ENCODE measurements around the gene ST6GALNAC3. TPM values are rescaled to one million over a fixed set of nuclear protein-coding genes. Genes with fewer than 3 reads are reported as not detected.
A peak's percentile ranks its signal among the peaks of the same experiment; 100 is the strongest.

Gene ST6GALNAC3
- 1 to 10 TPM in 5 of 6 experiments, under 1 TPM in 1; 1.00 to 1.7 (median 1.2) TPM for total RNA-seq (2021; fragmentation: NEBNext Ultra II Directional; extraction: Animal tissue kit (Norgen Biotek cat#: 25700))
- long read RNA-seq, partial matches to known transcripts, result 0 of 2 reads
- long read RNA-seq, other reads (novel, unspliced or antisense), result 2 of 2 reads

DNA sequence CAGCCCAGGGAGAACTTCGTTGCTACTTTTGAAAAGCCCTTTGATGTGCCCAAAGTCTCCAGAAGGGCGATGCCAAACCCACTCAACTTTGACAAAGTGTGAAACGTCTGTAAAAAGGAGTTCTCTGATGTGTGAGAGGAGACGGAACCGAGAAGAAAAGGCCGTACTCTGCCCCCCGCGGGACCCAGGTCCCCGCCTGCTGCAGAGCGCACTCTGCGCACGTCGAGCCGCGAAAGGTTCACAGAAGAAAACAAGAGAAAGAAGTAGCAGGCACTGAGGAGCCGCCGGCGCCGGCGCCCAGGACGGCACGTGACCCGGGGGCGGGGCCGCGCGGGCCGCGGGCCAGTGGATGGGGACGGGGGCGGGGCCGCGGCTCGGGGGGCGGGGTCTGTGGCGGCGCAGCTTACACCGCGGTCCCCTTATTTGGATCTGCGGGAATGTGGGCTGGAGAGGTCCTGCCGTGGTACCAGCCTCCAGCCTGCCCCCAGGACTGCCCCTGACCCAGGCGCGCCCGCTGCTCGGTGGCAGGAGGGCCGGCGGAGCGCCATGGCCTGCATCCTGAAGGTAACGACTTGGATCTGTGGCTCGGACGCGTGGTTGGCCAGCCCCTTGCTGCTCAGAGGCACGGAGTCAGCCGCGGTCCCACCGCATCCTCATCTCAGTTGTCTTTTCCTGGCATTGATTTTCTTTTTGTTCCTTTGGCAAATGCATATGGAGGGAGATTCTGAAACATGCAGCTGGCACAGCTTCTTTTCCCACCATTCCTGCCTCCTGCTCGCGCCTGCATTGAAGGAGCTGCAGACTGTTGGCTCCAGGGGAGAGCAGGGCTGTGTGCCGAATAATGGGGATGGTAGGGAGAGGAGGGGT is at the start of gene ST6GALNAC3:
ST6GALNAC3 (plus strand) TSS at position 426 of the 867 bp plus-strand sequence.
- H3K36me3 Mint-ChIP-seq (ENCODE audit: low read depth), result no peaks in the 10 kb centered on the region
- H3K9me3 Mint-ChIP-seq, result no peaks in the 10 kb centered on the region
- peak within 1 kb of the TSS; percentile 49; the same call in 1 of the 2 replicates for H3K27ac Mint-ChIP-seq
- TF ChIP-seq, protein P1, sequence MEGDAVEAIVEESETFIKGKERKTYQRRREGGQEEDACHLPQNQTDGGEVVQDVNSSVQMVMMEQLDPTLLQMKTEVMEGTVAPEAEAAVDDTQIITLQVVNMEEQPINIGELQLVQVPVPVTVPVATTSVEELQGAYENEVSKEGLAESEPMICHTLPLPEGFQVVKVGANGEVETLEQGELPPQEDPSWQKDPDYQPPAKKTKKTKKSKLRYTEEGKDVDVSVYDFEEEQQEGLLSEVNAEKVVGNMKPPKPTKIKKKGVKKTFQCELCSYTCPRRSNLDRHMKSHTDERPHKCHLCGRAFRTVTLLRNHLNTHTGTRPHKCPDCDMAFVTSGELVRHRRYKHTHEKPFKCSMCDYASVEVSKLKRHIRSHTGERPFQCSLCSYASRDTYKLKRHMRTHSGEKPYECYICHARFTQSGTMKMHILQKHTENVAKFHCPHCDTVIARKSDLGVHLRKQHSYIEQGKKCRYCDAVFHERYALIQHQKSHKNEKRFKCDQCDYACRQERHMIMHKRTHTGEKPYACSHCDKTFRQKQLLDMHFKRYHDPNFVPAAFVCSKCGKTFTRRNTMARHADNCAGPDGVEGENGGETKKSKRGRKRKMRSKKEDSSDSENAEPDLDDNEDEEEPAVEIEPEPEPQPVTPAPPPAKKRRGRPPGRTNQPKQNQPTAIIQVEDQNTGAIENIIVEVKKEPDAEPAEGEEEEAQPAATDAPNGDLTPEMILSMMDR (IDR thresholded peaks at IDR 0.05), result no peak
- H3K4me1 Mint-ChIP-seq (ENCODE audit: low read depth), result peaks cover 45% of the 10 kb centered on the region
- peak within 1 kb of the TSS; percentile 89 for H3K4me3 Mint-ChIP-seq
- peaks cover 6% of the 10 kb centered on the region for H3K27me3 Mint-ChIP-seq (ENCODE audit: insufficient read depth)
- peak; percentile 21 for DNase-seq

DNA sequence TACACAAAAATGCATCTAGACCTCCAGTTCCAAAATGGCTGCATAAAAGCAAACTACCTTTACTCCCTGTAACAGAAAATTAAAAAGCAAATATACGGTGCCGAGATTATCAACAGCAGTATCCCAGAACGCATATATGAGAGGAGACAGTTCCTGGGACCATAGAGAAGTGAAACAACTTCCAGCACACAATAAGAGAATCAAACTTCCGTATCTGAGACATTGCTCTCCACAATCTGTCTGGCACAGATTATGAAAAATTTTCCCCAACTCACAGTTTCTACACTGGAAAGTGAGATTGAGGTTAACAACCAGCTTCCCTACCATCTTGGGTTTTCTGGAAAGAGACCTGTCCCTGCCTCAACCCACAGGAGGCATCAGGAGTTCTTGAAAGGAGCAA is 47.2 kb upstream of the ST6GALNAC3 start:
- no peaks in the 10 kb centered on the region for H3K27me3 Mint-ChIP-seq (ENCODE audit: insufficient read depth)
- DNase-seq, result no peak
- no peaks in the 10 kb centered on the region for H3K9me3 Mint-ChIP-seq
- no peak overlapping the region for H3K27ac Mint-ChIP-seq
- TF ChIP-seq, protein P1 (IDR thresholded peaks at IDR 0.05), result no peak
- H3K4me3 Mint-ChIP-seq, result no peak overlapping the region
- peaks cover 22% of the 10 kb centered on the region for H3K4me1 Mint-ChIP-seq (ENCODE audit: low read depth)
- no peaks in the 10 kb centered on the region for H3K36me3 Mint-ChIP-seq (ENCODE audit: low read depth)

DNA sequence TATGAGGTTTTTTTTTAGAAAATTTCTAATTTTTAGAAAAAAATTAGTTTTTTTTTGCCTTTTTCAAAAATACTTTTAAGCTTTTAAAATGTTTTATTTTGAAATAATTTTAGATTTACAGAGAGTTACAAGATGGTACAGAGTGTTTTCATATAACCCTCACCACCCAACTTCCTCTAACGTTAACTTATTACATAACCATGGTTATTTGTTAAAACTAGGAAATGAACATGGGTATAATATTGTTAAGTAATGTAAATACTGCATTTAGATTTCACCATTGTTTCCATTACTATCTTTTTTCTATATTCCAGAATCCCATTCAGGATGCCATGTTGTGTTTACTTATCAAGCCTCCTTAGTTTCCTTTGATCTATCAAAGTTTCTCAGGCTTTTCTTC is 45.2 kb upstream of the ST6GALNAC3 start:
- no peak for DNase-seq
- Mint-ChIP-seq H3K27ac (no peak overlapping the region), H3K4me1 (ENCODE audit: low read depth) (peaks cover 10% of the 10 kb centered on the region), H3K4me3 (no peak overlapping the region), H3K36me3 (ENCODE audit: low read depth) (no peaks in the 10 kb centered on the region), H3K9me3 (no peaks in the 10 kb centered on the region), H3K27me3 (ENCODE audit: insufficient read depth) (no peaks in the 10 kb centered on the region)
- TF ChIP-seq, protein P1 (IDR thresholded peaks at IDR 0.05), result no peak

DNA sequence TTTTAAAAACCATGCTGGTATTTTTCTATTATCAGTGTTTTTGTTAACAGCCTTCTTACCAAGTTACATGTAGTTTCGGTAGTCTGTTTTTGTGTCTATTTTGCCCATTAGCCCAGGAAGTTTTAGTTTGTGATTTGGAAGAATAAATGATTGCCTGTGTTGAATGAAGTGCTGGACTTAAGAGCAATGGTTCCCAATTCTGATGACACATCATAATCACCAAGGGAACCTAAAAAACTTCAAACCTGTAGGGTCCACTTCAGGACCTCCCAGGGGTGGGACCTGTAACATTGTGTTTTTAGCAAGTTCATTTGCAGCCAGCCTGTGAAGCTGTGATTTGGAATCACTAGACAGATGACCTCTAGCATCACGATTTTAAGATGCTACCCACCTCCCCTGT is 43.0 kb upstream of the ST6GALNAC3 start:
- no peak for DNase-seq
- Mint-ChIP-seq H3K27me3 (ENCODE audit: insufficient read depth) (no peaks in the 10 kb centered on the region), H3K4me3 (no peak overlapping the region), H3K4me1 (ENCODE audit: low read depth) (no peaks in the 10 kb centered on the region), H3K27ac (no peak overlapping the region), H3K9me3 (no peaks in the 10 kb centered on the region), H3K36me3 (ENCODE audit: low read depth) (no peaks in the 10 kb centered on the region)
- TF ChIP-seq, protein P1 (IDR thresholded peaks at IDR 0.05), result no peak

DNA sequence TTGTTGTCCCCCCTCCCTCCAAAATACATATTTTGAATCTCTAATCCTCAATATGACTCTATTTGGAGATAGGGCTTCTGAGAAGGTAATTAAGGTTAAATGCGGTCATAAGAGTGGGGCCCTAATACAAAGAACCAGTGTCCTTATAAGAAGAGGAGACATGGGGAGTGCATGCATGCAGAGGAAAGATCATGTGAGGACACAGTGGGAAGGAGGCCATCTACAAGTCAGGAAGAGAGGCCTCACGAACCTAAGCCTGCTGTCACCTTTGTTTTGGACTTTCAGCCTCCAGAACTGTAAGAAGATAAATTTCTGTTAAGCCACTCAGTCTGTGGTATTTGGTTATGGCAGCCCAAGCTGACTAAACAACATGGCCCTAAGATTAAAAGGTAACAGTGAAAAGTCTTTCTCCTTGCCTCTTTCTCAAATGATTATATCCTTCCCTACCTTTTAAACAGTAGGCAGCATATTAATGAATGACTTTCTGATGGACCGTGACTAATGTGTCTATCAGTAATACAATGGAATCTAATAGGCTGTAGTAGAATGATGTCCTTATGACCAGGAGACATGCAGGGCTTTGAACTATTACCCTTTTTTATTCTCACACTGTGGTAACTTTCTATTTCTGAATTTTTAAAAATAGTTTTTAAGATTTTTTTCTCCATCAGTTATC is 40.6 kb upstream of the ST6GALNAC3 start:
- Mint-ChIP-seq H3K4me1 (ENCODE audit: low read depth) (peaks cover 13% of the 10 kb centered on the region), H3K36me3 (ENCODE audit: low read depth) (no peaks in the 10 kb centered on the region), H3K27ac (no peak overlapping the region), H3K4me3 (no peak overlapping the region), H3K9me3 (no peaks in the 10 kb centered on the region), H3K27me3 (ENCODE audit: insufficient read depth) (no peaks in the 10 kb centered on the region)
- TF ChIP-seq, protein P1 (IDR thresholded peaks at IDR 0.05), result no peak
- no peak for DNase-seq

Measured in HFFc6 (cell line).